H1 (cell line): ENCODE measurements around the gene TEX54. TPM values are rescaled to one million over a fixed set of nuclear protein-coding genes. Genes with fewer than 3 reads are reported as not detected.

ENCODE experiments used
- CHD2 ChIP-seq: IDR thresholded peaks from 2 replicates; pipeline ENCODE4 v1.6.1; 2012; ENCODE audit warnings: low read length, improper control_type of control experiment
- CHD7 ChIP-seq: fragments of 300-600 bp; sonication (generic); IDR thresholded peaks from 2 replicates; pipeline ENCODE4 v1.7.1; 2012; ENCODE audit warnings: low read length, moderate library complexity, mild to moderate bottlenecking, inconsistent platforms; ENCODE audit not compliant: insufficient replicate concordance
- CTCF ChIP-seq, 3 experiments: IDR thresholded peaks; 1 replicate in 2 of 3; 2 replicates in 1 of 3; pipeline versions ENCODE4 v1.5.1 to v1.6.1; 2011; ENCODE audit warnings: low read length in 3 of 3, mild to moderate bottlenecking in 3 of 3, inconsistent platforms in 2 of 3, low read depth in 1 of 3, moderate library complexity in 1 of 3; ENCODE audit not compliant: insufficient read depth in 1 of 3; ENCODE audit errors: control extremely low read depth in 1 of 3
- GABPA ChIP-seq: IDR thresholded peaks from 2 replicates; pipeline ENCODE4 v1.6.1; 2011; ENCODE audit warnings: mild to moderate bottlenecking, low read length, moderate library complexity, borderline replicate concordance; ENCODE audit not compliant: insufficient read depth
- HDAC2 ChIP-seq, 2 experiments: fragments of 300-600 bp in 1 of 2; sonication (generic) in 1 of 2; IDR thresholded peaks; 2 replicates each; pipeline ENCODE4 v1.6.1; 2011 to 2012; ENCODE audit warnings: low read depth in 2 of 2, low read length in 2 of 2, mild to moderate bottlenecking in 2 of 2, moderate library complexity in 2 of 2, borderline replicate concordance in 1 of 2, inconsistent platforms in 1 of 2
- TAF1 ChIP-seq: IDR thresholded peaks from 2 replicates; pipeline ENCODE4 v1.6.1; 2011; ENCODE audit warnings: mild to moderate bottlenecking, low read depth, low read length
- TAF7 ChIP-seq: optimal IDR thresholded peaks from 2 replicates; pipeline ENCODE3; 2011; ENCODE audit warnings: low read depth, mild to moderate bottlenecking, inconsistent platforms, low read length, moderate library complexity, borderline replicate concordance
- polyA plus RNA-seq, 7 experiments: library from polyadenylated mRNA; depleted of rRNA in 3 of 7; stranded (reverse) in 5 of 7; unstranded in 2 of 7; fragments of >200 nt in 5 of 7; fragments of 200-250 nt in 2 of 7; gene quantifications; 1 replicate in 5 of 7; 2 replicates in 1 of 7; 4 replicates in 1 of 7; pipeline versions ENCODE4 v1.2.1 to v1.2.3, GENCODE V29; 2011 to 2013; ENCODE audit warnings: missing spikeins in 2 of 7, mixed read lengths in 2 of 7
- total RNA-seq: library from RNA; stranded (reverse); fragmentation: NEBNext Ultra II Directional; extraction: Animal tissue kit (Norgen Biotek cat#: 25700); gene quantifications from 2 replicates; pipeline ENCODE4 v1.2.1, GENCODE V29; 2021

Gene TEX54
- total and polyA plus RNA-seq, 2 of the 8 experiments (the other 6 are each of a cell fraction or from before 2014, with no cell fraction given) = 1.2 TPM; not detected in 1

GRCh38 chr11:62830904-62831519 lies 1.6 kb downstream of the TEX54 start (continued):
- TF ChIP-seq CHD7 = no peak
- peak in 1 of 2 experiments; percentile 77; a peak in 1 of 4 replicates for TF ChIP-seq HDAC2 (IDR thresholded peaks at IDR 0.05; ENCODE audit: borderline replicate concordance in 1 of 2, low read depth in 2 of 2, low read length in 2 of 2)
- no peak for TF ChIP-seq CTCF (IDR thresholded peaks at IDR 0.05; ENCODE audit: control extremely low read depth in 1 of 3, insufficient read depth in 1 of 3, low read depth in 1 of 3, low read length in 3 of 3)
- TF ChIP-seq TAF1 = no peak; the same call in 1 of the 2 replicates
- peak; percentile 84 for TF ChIP-seq TAF7
- no peak for TF ChIP-seq GABPA
- no peak for TF ChIP-seq CHD2
